ENCODE data around the gene ZFP36L1.

DNA sequence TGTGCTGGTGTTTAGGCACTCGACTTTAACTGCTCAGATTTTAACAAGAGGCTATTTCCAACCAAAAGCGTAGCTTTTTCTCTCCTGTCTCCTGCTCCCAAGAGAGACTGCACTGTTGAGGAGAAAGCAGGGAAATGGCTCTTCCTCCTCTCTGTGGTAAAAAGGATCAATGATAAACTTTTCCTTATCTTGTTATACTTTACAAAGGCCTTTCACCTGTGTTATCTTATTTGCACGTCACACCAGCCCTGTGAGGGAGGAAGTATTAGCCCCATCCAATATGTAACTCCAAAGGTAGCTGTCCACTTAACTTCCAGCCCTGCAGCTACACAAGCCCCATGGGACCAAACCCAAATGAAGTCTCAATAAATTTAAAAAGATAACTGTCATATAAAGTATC, 32.9 kb upstream of the ZFP36L1 start:
- TF ChIP-seq EZH2 (IDR thresholded peaks at IDR 0.05) (no peak), POLR2AphosphoS5 (IDR thresholded peaks at IDR 0.05; ENCODE audit: borderline replicate concordance, low read depth, low read length) (no peak)

Measured in SK-N-MC (cell line).